Endothelial cell of umbilical vein (primary cell): Measurements from ENCODE around the gene NCK2. TPM values are rescaled to one million over a fixed set of nuclear protein-coding genes. Genes with fewer than 3 reads are reported as not detected.

Experiments
- BruUV-seq: library from RNA; stranded (reverse); fragments of 400-500 nt; replicated peaks from 2 replicates; lab custom pipeline; 2021; lab: Mats Ljungman, UMichigan
- CTCF ChIA-PET: fragments of 300-600, 350-600 bp; sonication (Branson Sonifier 250); formaldehyde crosslinking; loops from one replicate; lab custom pipeline; 2021; ENCODE audit warnings: antibody characterized with exemption, inconsistent platforms; lab: Charles Lee
- POLR2A ChIA-PET: fragments of 300-600, 350-600 bp; sonication (Branson Sonifier 250); formaldehyde crosslinking; loops from one replicate; lab custom pipeline; 2021; ENCODE audit warnings: antibody characterized with exemption, inconsistent platforms; lab: Charles Lee
- DNase-seq: peaks from one replicate; pipeline ENCODE4 v3.0.0-alpha.2; 2011; ENCODE audit warnings: low read depth, low spot score
- FAIRE-seq: peaks from 2 replicates; lab custom pipeline; 2011; peaks lifted over from hg19 to GRCh38; lab: Jason Lieb, UNC
- H2AFZ ChIP-seq: 2 replicates; pipeline ENCODE4 v1.6.0; 2012; ENCODE audit warnings: low read depth, low read length, control low read depth, inconsistent platforms
- H3K27ac ChIP-seq: 2 replicates; pipeline ENCODE4 v1.5.1; 2011; ENCODE audit warnings: low read depth, mild to moderate bottlenecking, control low read depth, low read length, moderate library complexity; ENCODE audit not compliant: insufficient read depth
- H3K27me3 ChIP-seq, 2 experiments: 2 replicates each; pipeline versions ENCODE4 v1.6.0 to v1.6.1; 2011; ENCODE audit warnings: low read length in 2 of 2, mixed read lengths in 1 of 2; ENCODE audit not compliant: control insufficient read depth in 2 of 2, insufficient read depth in 2 of 2
- H3K36me3 ChIP-seq, 2 experiments: 2 replicates in 1 of 2; 3 replicates in 1 of 2; pipeline ENCODE4 v1.5.1; 2011; ENCODE audit warnings: low read length in 2 of 2, mild to moderate bottlenecking in 1 of 2, moderate library complexity in 1 of 2; ENCODE audit not compliant: control insufficient read depth in 2 of 2, insufficient read depth in 2 of 2; ENCODE audit errors: extremely low read depth in 1 of 2
- H3K4me1 ChIP-seq: 3 replicates; pipeline ENCODE4 v1.5.1; 2011; ENCODE audit warnings: mild to moderate bottlenecking, low read length; ENCODE audit not compliant: control insufficient read depth, insufficient read depth; ENCODE audit errors: extremely low read depth
- H3K4me2 ChIP-seq: 2 replicates; pipeline ENCODE4 v1.6.1; 2011; ENCODE audit warnings: low read length, control low read depth, mixed read lengths; ENCODE audit not compliant: insufficient read depth
- H3K4me3 ChIP-seq, 3 experiments: fragments of 200-600 bp in 1 of 3; sonication (generic), shearing (Covaris generic) in 1 of 3; replicated peaks in 1 of 3; 2 replicates each; pipeline ENCODE4 v1.5.1; 2011 to 2016; ENCODE audit warnings: control low read depth in 3 of 3, low read length in 3 of 3, mild to moderate bottlenecking in 2 of 3, inconsistent platforms in 1 of 3, low read depth in 1 of 3, moderate library complexity in 1 of 3; ENCODE audit not compliant: insufficient read depth in 1 of 3
- H3K79me2 ChIP-seq: 2 replicates; pipeline ENCODE4 v1.6.0; 2012; ENCODE audit warnings: low read length, inconsistent platforms; ENCODE audit not compliant: control insufficient read depth, insufficient read depth
- H3K9ac ChIP-seq: replicated peaks from 2 replicates; pipeline ENCODE3; 2011; ENCODE audit warnings: low read length, control low read depth; ENCODE audit not compliant: insufficient read depth; ENCODE audit errors: extremely low read depth
- H3K9me1 ChIP-seq: replicated peaks from 3 replicates; pipeline ENCODE4 v1.6.0; 2011; ENCODE audit warnings: mild to moderate bottlenecking, low read length; ENCODE audit not compliant: control insufficient read depth, insufficient read depth; ENCODE audit errors: extremely low read depth
- H3K9me3 ChIP-seq: replicated peaks from 2 replicates; pipeline ENCODE4 v1.5.1; 2012; ENCODE audit warnings: low read length, inconsistent platforms; ENCODE audit not compliant: control insufficient read depth, insufficient read depth
- H4K20me1 ChIP-seq: replicated peaks from 2 replicates; pipeline ENCODE3; 2011; ENCODE audit warnings: mild to moderate bottlenecking, low read length; ENCODE audit not compliant: control insufficient read depth, insufficient read depth; ENCODE audit errors: extremely low read depth
- EZH2 ChIP-seq: IDR thresholded peaks from 2 replicates; pipeline ENCODE4 v1.6.1; 2012; ENCODE audit warnings: borderline replicate concordance, low read depth, mild to moderate bottlenecking, moderate library complexity, low read length, inconsistent platforms; ENCODE audit not compliant: severe bottlenecking
- FOS ChIP-seq: IDR thresholded peaks from 2 replicates; pipeline ENCODE4 v1.6.1; 2011; ENCODE audit warnings: mild to moderate bottlenecking, low read length, moderate library complexity, borderline replicate concordance; ENCODE audit not compliant: insufficient read depth
- GATA2 ChIP-seq: IDR thresholded peaks from 2 replicates; pipeline ENCODE4 v1.7.0; 2011; ENCODE audit warnings: low read depth, mild to moderate bottlenecking, moderate library complexity, mixed read lengths, low read length; ENCODE audit not compliant: insufficient read length, insufficient read depth
- JUN ChIP-seq: IDR thresholded peaks from 2 replicates; pipeline ENCODE4 v1.6.1; 2011; ENCODE audit warnings: borderline replicate concordance, low read depth; ENCODE audit not compliant: insufficient read length, insufficient read depth
- MYC ChIP-seq: IDR thresholded peaks from one replicate; pipeline ENCODE4 v1.6.1; 2011; ENCODE audit warnings: mild to moderate bottlenecking, low read depth, low read length
- POLR2A ChIP-seq: IDR thresholded peaks from 2 replicates; pipeline ENCODE4 v1.6.1; 2012; ENCODE audit warnings: low read depth, mild to moderate bottlenecking, control low read depth, low read length
- POLR2AphosphoS5 ChIP-seq: IDR thresholded peaks from 2 replicates; pipeline ENCODE4 v1.6.1; 2012; ENCODE audit warnings: low read depth, mild to moderate bottlenecking, control low read depth, low read length, moderate library complexity; ENCODE audit not compliant: insufficient read depth
- dilution Hi-C: fragments of 300-500 bp; cut with MboI; formaldehyde crosslinking; loops from one replicate; pipeline ENCODE4 v1.15.0; 2019; ENCODE audit warnings: low sequenced_read_pairs; ENCODE audit not compliant: extremely low pct_ligation_motif_present
- intact Hi-C: fragments of 100-400 bp; cut with micrococcal nuclease; formaldehyde crosslinking; loops from one replicate; pipeline ENCODE4 v1.10.0; 2022
- polyA plus RNA-seq, 4 experiments: library from polyadenylated mRNA; depleted of rRNA in 3 of 4; stranded (reverse) in 3 of 4; unstranded in 1 of 4; fragments of >200 nt; gene quantifications; 2 replicates each; pipeline versions ENCODE4 v1.2.1 to v1.2.3, GENCODE V29; 2011 to 2012; ENCODE audit warnings: missing spikeins in 1 of 4
- total RNA-seq: library from RNA; stranded (reverse); gene quantifications from 2 replicates; pipeline ENCODE4 v1.2.3, GENCODE V29; 2021
- TF ChIP-seq, protein P1 (sequence below): IDR thresholded peaks from 2 replicates; pipeline ENCODE4 v1.6.1; 2011; ENCODE audit not compliant: insufficient read depth, insufficient read length
- TF ChIP-seq, protein P2 (sequence below), 2 donors: IDR thresholded peaks; 1 replicate in 1 of 2; 2 replicates in 1 of 2; pipeline ENCODE4 v1.5.1; 2011; ENCODE audit warnings: low read length in 2 of 2, mild to moderate bottlenecking in 2 of 2, moderate library complexity in 2 of 2, control low read depth in 1 of 2, inconsistent platforms in 1 of 2, low read depth in 1 of 2; ENCODE audit not compliant: insufficient read depth in 1 of 2; ENCODE audit errors: extremely low read depth in 1 of 2

NCK2 gene
- total and polyA plus RNA-seq, 2 donors (not counting 3 experiments of a cell fraction or from before 2014, with no cell fraction given) = 23.8 to 39.1 TPM

DNA sequence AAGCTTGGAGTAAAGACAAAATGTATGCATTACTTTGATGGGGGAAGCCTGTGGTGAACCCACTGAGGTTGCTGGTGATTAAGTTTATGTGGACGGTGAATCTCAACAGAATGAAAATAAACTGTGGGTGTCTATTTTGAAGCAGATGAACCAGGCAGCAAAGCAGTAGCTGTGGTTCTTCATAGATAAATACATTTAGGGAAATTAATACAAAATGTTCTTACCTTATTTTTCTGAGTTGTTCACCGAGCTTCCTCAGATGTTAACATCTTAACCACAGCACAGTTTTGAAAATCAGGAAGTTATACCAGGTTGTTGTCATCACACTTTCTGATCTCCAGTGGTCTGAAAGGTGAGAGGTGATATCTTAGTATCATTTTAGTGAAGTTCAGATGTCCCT lies 53.9 kb downstream of the NCK2 start:
- intact Hi-C loops = no loop called here
- H3K4me2 ChIP-seq = no peak overlapping the region
- peaks cover 7% of the 10 kb centered on the region for H4K20me1 ChIP-seq
- H3K4me3 ChIP-seq = no peak overlapping the region
- H2AFZ ChIP-seq = no peak overlapping the region
- peaks cover 61% of the 10 kb centered on the region for H3K79me2 ChIP-seq
- peaks cover 0 to 2% of the 10 kb centered on the region in 2 experiments for H3K36me3 ChIP-seq
- no peak for DNase-seq
- H3K9me3 ChIP-seq = no peaks in the 10 kb centered on the region
- ChIA-PET CTCF (no interaction called here), POLR2A (no interaction called here)
- TF ChIP-seq, protein P1, sequence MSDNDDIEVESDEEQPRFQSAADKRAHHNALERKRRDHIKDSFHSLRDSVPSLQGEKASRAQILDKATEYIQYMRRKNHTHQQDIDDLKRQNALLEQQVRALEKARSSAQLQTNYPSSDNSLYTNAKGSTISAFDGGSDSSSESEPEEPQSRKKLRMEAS = no peak
- TF ChIP-seq POLR2A (no peak), EZH2 (no peak), POLR2AphosphoS5 (no peak), JUN (no peak), GATA2 (no peak), FOS (no peak), MYC (no peak)
- TF ChIP-seq, protein P2, sequence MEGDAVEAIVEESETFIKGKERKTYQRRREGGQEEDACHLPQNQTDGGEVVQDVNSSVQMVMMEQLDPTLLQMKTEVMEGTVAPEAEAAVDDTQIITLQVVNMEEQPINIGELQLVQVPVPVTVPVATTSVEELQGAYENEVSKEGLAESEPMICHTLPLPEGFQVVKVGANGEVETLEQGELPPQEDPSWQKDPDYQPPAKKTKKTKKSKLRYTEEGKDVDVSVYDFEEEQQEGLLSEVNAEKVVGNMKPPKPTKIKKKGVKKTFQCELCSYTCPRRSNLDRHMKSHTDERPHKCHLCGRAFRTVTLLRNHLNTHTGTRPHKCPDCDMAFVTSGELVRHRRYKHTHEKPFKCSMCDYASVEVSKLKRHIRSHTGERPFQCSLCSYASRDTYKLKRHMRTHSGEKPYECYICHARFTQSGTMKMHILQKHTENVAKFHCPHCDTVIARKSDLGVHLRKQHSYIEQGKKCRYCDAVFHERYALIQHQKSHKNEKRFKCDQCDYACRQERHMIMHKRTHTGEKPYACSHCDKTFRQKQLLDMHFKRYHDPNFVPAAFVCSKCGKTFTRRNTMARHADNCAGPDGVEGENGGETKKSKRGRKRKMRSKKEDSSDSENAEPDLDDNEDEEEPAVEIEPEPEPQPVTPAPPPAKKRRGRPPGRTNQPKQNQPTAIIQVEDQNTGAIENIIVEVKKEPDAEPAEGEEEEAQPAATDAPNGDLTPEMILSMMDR (IDR thresholded peaks at IDR 0.05; ENCODE audit: extremely low read depth in 1 of 2, insufficient read depth in 1 of 2, low read depth in 1 of 2, low read length in 2 of 2) = no peak
- no peaks in the 10 kb centered on the region for H3K9me1 ChIP-seq
- H3K9ac ChIP-seq = no peak overlapping the region
- dilution Hi-C loops = no loop called here
- no peak for FAIRE-seq
- H3K4me1 ChIP-seq = peaks cover 23% of the 10 kb centered on the region
- no TSS peak for BruUV-seq
- no peak overlapping the region for H3K27ac ChIP-seq
- no peaks in the 10 kb centered on the region for H3K27me3 ChIP-seq
